Activated effector memory CD4-positive, alpha-beta T cell treated with Interleukin-2 at 50 U/mL for 16 hours (primary cell): Measurements from ENCODE around the gene SHH.
"Not testable (repeated sequence)": the region's sequence is repeated elsewhere in the genome, so short reads cannot be mapped to it uniquely, and the experiment has no call there.

Experiments
- DNase-seq: peaks from one replicate; pipeline ENCODE4 v3.0.0-alpha.2; 2020

The SHH gene

GRCh38 chr7:155818820-155819168 lies 6.5 kb upstream of the SHH start:
- no peak for DNase-seq

- no peak for DNase-seq
These were observed 6.0 kb upstream of the SHH start for GRCh38 chr7:155818154-155818819.

GRCh38 chr7:155817515-155817914 lies 5.3 kb upstream of the SHH start:
- not testable (repeated sequence) for DNase-seq

GRCh38 chr7:155816996-155817395 lies 4.7 kb upstream of the SHH start:
- no peak for DNase-seq

- no peak for DNase-seq
These were observed 3.9 kb upstream of the SHH start for GRCh38 chr7:155816192-155816508.

- peak; percentile 9 for DNase-seq
These were observed 3.3 kb upstream of the SHH start for GRCh38 chr7:155815332-155816191.

- DNase-seq: no peak
These were observed 2.3 kb upstream of the SHH start for GRCh38 chr7:155814316-155815276.

- DNase-seq: no peak
These were observed 1.5 kb upstream of the SHH start for GRCh38 chr7:155813546-155814315.

- no peak for DNase-seq
These were observed 862 bp upstream of the SHH start for GRCh38 chr7:155813125-155813524.

GRCh38 chr7:155811560-155811894 lies 736 bp downstream of the SHH start:
- no peak for DNase-seq

GRCh38 chr7:155810770-155811559 lies 1.3 kb downstream of the SHH start:
- DNase-seq: no peak

- DNase-seq: no peak
These were observed 2.1 kb downstream of the SHH start for GRCh38 chr7:155809947-155810769.

GRCh38 chr7:155809332-155809946 lies 2.8 kb downstream of the SHH start:
- no peak for DNase-seq

GRCh38 chr7:155808549-155809331 lies 3.5 kb downstream of the SHH start:
- DNase-seq: no peak

- DNase-seq: no peak
These were observed 4.3 kb downstream of the SHH start for GRCh38 chr7:155807789-155808548.

- no peak for DNase-seq
These were observed 5.1 kb downstream of the SHH start for GRCh38 chr7:155807065-155807671.

GRCh38 chr7:155806096-155806871 lies 6.0 kb downstream of the SHH start:
- DNase-seq: no peak

- no peak for DNase-seq
These were observed 6.5 kb downstream of the SHH start for GRCh38 chr7:155805826-155806095.
